ENCODE results near the gene IFI27L2. TPM values are rescaled to one million over a fixed set of nuclear protein-coding genes. Genes with fewer than 3 reads are reported as not detected.

IFI27L2 gene
- total and polyA plus RNA-seq, 2 experiments from 2014 or later: 23.4 to 38.5 TPM

DNA sequence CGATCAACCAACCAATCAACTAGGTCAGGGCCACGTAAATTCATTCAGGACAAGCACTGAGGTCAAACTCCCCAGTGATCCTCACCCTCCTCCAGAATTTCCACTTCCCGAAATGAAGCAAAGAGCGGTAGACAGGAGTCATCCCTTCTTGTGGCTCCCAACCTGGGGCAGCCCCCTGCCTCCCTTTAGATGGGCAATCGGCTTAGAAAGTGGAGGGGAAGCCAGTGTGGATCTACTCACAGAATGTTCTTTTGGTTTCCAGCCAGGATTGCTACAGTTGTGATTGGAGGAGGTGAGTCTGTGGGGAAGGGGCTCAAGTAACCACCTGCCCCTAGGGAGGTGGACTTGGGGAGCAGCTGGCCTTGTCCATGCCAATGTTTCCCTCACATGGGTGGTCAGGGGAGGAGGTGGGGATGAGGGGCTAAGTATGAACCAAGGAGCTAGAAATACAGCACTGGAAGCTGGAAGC, 14.8 kb downstream of the IFI27L2 start:
- H3F3A ChIP-seq (replicated peaks; ENCODE audit: low read depth): no peaks in the 10 kb centered on the region
- TF ChIP-seq, protein P1, sequence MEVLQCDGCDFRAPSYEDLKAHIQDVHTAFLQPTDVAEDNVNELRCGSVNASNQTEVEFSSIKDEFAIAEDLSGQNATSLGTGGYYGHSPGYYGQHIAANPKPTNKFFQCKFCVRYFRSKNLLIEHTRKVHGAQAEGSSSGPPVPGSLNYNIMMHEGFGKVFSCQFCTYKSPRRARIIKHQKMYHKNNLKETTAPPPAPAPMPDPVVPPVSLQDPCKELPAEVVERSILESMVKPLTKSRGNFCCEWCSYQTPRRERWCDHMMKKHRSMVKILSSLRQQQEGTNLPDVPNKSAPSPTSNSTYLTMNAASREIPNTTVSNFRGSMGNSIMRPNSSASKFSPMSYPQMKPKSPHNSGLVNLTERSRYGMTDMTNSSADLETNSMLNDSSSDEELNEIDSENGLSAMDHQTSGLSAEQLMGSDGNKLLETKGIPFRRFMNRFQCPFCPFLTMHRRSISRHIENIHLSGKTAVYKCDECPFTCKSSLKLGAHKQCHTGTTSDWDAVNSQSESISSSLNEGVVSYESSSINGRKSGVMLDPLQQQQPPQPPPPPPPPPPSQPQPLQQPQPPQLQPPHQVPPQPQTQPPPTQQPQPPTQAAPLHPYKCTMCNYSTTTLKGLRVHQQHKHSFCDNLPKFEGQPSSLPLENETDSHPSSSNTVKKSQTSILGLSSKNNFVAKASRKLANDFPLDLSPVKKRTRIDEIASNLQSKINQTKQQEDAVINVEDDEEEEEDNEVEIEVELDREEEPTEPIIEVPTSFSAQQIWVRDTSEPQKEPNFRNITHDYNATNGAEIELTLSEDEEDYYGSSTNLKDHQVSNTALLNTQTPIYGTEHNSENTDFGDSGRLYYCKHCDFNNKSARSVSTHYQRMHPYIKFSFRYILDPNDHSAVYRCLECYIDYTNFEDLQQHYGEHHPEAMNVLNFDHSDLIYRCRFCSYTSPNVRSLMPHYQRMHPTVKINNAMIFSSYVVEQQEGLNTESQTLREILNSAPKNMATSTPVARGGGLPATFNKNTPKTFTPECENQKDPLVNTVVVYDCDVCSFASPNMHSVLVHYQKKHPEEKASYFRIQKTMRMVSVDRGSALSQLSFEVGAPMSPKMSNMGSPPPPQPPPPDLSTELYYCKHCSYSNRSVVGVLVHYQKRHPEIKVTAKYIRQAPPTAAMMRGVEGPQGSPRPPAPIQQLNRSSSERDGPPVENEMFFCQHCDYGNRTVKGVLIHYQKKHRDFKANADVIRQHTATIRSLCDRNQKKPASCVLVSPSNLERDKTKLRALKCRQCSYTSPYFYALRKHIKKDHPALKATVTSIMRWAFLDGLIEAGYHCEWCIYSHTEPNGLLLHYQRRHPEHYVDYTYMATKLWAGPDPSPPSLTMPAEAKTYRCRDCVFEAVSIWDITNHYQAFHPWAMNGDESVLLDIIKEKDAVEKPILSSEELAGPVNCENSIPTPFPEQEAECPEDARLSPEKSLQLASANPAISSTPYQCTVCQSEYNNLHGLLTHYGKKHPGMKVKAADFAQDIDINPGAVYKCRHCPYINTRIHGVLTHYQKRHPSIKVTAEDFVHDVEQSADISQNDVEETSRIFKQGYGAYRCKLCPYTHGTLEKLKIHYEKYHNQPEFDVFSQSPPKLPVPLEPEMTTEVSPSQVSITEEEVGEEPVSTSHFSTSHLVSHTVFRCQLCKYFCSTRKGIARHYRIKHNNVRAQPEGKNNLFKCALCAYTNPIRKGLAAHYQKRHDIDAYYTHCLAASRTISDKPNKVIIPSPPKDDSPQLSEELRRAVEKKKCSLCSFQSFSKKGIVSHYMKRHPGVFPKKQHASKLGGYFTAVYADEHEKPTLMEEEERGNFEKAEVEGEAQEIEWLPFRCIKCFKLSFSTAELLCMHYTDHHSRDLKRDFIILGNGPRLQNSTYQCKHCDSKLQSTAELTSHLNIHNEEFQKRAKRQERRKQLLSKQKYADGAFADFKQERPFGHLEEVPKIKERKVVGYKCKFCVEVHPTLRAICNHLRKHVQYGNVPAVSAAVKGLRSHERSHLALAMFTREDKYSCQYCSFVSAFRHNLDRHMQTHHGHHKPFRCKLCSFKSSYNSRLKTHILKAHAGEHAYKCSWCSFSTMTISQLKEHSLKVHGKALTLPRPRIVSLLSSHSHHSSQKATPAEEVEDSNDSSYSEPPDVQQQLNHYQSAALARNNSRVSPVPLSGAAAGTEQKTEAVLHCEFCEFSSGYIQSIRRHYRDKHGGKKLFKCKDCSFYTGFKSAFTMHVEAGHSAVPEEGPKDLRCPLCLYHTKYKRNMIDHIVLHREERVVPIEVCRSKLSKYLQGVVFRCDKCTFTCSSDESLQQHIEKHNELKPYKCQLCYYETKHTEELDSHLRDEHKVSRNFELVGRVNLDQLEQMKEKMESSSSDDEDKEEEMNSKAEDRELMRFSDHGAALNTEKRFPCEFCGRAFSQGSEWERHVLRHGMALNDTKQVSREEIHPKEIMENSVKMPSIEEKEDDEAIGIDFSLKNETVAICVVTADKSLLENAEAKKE (CRISPR knock-in tag; IDR thresholded peaks at IDR 0.05): no peak
- TF ChIP-seq EZH2 (IDR thresholded peaks at IDR 0.05; ENCODE audit: low read depth, unreplicated experiment) (no peak), CREB1 (CRISPR knock-in tag; IDR thresholded peaks at IDR 0.05; ENCODE audit: low read depth) (no peak), NANOG (IDR thresholded peaks at IDR 0.05; ENCODE audit: borderline replicate concordance) (no peak), POLR2AphosphoS5 (IDR thresholded peaks at IDR 0.05; ENCODE audit: low read depth) (no peak), STAT1 (IDR thresholded peaks at IDR 0.05; ENCODE audit: unreplicated experiment) (no peak), ZNF331 (CRISPR knock-in tag; IDR thresholded peaks at IDR 0.05; ENCODE audit: low read depth) (no peak), JUNB (IDR thresholded peaks at IDR 0.05; ENCODE audit: unreplicated experiment) (no peak), CTCF (conservative IDR thresholded peaks at IDR 0.05; ENCODE audit: low read depth in 2 of 2) (no peak), REST (IDR thresholded peaks at IDR 0.05; ENCODE audit: unreplicated experiment) (no peak), EZH2phosphoT487 (IDR thresholded peaks at IDR 0.05; ENCODE audit: unreplicated experiment) (no peak), ZNF114 (CRISPR knock-in tag; IDR thresholded peaks at IDR 0.05) (no peak)
- TF ChIP-seq, protein P2, sequence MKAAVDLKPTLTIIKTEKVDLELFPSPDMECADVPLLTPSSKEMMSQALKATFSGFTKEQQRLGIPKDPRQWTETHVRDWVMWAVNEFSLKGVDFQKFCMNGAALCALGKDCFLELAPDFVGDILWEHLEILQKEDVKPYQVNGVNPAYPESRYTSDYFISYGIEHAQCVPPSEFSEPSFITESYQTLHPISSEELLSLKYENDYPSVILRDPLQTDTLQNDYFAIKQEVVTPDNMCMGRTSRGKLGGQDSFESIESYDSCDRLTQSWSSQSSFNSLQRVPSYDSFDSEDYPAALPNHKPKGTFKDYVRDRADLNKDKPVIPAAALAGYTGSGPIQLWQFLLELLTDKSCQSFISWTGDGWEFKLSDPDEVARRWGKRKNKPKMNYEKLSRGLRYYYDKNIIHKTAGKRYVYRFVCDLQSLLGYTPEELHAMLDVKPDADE (IDR thresholded peaks at IDR 0.05): no peak
- no peak overlapping the region for H3K27ac ChIP-seq (ENCODE audit: low read depth)
- Mint-ChIP-seq H3K27me3 (ENCODE audit: insufficient read depth, low read depth, poor library complexity) (peaks cover 1% of the 10 kb centered on the region), H3K27ac (no peak overlapping the region), H3K9me3 (peaks cover 3% of the 10 kb centered on the region; the same call in 2 of the 3 replicates), H3K4me3 (no peak overlapping the region), H3K4me1 (peaks cover 13% of the 10 kb centered on the region), H3K36me3 (ENCODE audit: low read depth) (no peaks in the 10 kb centered on the region)
- no peak overlapping the region for H3K4me3 ChIP-seq
- H3K9me2 ChIP-seq (ENCODE audit: insufficient read depth): no peaks in the 10 kb centered on the region
- DNase-seq (ENCODE audit: low spot score): no peak
- H3K4me2 ChIP-seq: no peak overlapping the region
- no peaks in the 10 kb centered on the region for H4K20me1 ChIP-seq (replicated peaks; ENCODE audit: insufficient read depth)
- no peaks in the 10 kb centered on the region for H3K27me3 ChIP-seq (ENCODE audit: insufficient read depth)
- ATAC-seq: no peak
- no peak overlapping the region for H2AFZ ChIP-seq
- no peaks in the 10 kb centered on the region for H3K36me3 ChIP-seq (ENCODE audit: insufficient read depth)
- no peaks in the 10 kb centered on the region for H3K4me1 ChIP-seq (ENCODE audit: insufficient read depth)
- H3K79me2 ChIP-seq (replicated peaks; ENCODE audit: insufficient read depth): no peaks in the 10 kb centered on the region
